WI38 (cell line): ENCODE measurements around the gene ZBED5.

Experiments
- H3K4me3 ChIP-seq: 2 replicates; pipeline ENCODE4 v1.5.1; 2011; ENCODE audit warnings: low read depth, mild to moderate bottlenecking, control low read depth, low read length
- TF ChIP-seq, protein P1 (sequence below): IDR thresholded peaks from 2 replicates; pipeline ENCODE4 v1.5.1; 2012; ENCODE audit warnings: low read depth, mild to moderate bottlenecking, control low read depth, low read length

ZBED5 gene

DNA sequence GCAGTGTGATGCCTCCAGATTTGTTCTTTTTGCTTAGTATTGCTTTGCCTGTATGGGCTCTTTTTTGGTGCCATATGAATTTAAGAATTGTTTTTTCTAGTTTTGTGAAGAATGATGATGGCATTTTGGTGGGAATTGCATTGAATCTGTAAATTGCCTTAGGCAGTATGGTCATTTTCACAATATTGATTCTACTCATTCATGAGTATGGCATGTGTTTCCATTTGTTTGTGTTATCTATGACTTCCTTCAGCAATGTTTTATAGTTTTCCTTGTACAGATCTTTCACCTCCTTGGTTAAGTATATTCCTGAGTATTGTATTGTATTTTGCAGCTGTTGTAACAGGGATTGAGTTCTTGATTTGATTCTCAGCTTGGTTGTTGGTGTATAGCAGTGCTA, 18.3 kb upstream of the ZBED5 start:
- no peak overlapping the region for H3K4me3 ChIP-seq
- TF ChIP-seq, protein P1, sequence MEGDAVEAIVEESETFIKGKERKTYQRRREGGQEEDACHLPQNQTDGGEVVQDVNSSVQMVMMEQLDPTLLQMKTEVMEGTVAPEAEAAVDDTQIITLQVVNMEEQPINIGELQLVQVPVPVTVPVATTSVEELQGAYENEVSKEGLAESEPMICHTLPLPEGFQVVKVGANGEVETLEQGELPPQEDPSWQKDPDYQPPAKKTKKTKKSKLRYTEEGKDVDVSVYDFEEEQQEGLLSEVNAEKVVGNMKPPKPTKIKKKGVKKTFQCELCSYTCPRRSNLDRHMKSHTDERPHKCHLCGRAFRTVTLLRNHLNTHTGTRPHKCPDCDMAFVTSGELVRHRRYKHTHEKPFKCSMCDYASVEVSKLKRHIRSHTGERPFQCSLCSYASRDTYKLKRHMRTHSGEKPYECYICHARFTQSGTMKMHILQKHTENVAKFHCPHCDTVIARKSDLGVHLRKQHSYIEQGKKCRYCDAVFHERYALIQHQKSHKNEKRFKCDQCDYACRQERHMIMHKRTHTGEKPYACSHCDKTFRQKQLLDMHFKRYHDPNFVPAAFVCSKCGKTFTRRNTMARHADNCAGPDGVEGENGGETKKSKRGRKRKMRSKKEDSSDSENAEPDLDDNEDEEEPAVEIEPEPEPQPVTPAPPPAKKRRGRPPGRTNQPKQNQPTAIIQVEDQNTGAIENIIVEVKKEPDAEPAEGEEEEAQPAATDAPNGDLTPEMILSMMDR, result no peak

DNA sequence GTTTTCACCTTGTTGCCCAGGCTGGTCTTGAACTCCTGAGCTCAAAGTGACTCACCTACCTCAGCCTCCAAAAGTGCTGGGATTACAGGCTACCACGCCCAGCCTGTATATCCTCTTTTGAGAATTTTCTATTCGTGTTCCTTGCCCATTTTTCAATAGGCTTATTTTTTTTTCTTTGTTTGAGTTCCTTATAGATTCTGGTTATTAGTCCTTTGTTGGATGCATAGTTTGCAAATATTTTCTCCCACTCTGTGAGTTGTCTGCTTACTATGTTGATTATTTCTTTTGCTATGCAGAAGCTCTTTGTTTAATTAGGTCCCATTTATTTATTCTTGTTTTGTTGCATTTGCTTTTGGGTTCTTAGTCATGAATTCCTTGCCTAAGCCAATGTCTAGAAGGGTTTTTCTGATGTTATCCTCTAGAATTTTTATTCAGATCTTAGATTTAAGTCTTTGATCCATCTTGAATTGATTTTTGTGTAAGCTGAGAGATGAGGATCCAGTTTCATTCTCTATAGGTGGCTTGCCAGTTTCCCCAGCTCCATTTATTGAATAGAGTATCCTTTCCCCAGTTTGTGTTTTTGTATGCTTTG, 17.7 kb upstream of the ZBED5 start:
- TF ChIP-seq, protein P1, result no peak

DNA sequence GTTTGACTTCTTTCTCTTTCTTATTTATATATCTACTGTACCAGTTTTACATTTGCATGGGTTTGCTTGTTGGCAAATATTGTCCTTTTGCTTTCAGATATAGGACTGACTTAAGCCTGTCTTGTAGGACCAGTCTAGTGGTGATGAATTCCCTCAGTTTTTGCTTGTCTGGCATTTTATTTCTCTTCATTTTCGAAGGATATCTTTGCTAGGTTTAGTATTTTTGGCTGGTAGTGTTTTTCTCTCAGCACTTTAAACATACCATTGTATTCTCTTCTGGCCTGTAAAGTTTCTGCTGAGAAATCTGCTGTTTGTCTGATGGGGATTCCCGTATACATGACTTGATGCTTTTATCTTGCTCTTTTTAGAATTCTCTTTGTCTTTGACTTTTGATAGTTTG, 14.2 kb upstream of the ZBED5 start:
- TF ChIP-seq, protein P1, result no peak

More for the DNA sequence above, 17.7 kb upstream of the ZBED5 start:
- no peak overlapping the region for H3K4me3 ChIP-seq

DNA sequence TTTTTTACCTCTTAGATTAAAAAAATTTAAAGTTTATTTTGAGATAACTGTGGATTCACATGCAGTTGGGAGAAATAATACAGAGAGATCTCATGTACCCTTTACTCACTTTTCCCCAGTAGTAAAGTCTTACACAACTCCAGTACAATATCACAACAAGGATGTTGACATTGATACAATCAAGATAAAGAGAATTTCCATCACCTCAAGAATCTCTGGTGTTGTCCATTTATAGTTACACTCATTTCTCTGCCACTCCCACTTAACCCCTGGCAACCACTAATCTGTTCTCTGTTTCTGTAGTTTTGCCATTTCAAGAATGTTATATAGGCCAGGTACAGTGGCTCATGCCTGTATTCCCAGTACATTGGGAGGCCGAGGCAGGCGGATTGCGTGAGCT, 10.5 kb upstream of the ZBED5 start:
- TF ChIP-seq, protein P1, result no peak
- no peak overlapping the region for H3K4me3 ChIP-seq

More for the DNA sequence above, 14.2 kb upstream of the ZBED5 start:
- no peak overlapping the region for H3K4me3 ChIP-seq

DNA sequence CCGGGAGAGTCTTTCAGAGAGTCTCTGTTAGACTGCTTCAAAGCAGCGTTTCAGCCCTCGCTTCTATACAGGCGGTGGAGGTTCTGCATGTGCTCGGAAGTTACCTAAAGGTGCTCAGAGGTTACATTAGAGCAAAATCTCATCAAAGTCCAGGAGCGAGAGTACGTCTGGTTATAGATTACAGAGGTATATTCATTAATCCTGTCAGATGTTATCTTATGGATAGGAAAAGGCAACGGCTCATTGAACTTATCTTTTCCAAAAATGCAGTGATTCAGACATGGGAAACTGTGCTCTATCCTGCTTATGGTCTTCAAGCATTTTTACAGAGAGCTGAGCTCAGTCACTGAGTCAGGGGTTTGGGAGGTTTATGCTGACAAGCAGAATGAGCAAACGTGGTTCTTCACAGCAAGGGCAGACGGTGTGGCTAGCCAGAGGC, 9.1 kb upstream of the ZBED5 start:
- TF ChIP-seq, protein P1, result no peak
- no peak overlapping the region for H3K4me3 ChIP-seq

DNA sequence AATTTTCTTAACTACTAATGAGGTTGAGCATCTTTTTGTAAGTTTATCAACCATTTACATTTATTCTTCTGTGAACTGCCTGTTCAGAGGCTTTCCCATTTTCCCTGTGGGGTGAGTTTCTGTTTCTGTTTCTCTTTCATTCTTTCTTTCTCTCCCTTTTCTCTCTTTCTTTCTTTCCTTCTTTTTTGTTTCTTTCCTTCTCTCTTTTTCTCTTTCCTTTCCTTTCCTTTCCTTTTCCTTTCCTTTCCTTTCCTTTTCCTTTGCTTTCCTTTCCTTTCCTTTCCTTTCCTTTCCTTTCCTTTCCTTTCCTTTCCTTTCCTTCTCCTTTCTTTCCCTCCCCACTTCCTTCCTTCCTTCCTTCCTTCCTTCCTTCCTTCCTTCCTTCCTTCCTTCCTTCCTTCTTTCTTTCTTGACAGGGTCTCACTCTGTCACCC, 8.0 kb upstream of the ZBED5 start:
- TF ChIP-seq, protein P1, result no peak
- no peak overlapping the region for H3K4me3 ChIP-seq

DNA sequence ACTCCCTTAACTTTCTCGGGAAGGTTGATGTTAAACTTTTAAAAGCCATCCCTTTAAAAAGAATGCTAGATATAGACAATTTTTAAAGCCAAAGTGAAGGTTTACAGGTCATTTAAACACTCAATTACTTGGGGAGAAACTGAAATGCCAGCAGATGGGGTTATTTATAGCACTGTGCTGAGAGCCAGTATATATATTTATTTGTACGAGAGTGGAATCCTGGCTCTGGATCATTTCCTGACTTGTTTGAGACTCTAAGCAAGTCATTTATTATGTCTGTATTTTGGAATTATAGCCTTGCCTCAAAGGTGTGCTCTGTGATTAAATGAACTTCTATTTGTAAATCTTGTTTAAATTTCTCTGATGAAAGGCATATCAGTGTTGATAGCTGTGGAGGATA, 6.8 kb upstream of the ZBED5 start:
- TF ChIP-seq, protein P1, result no peak
- H3K4me3 ChIP-seq, result no peak overlapping the region
